Measurements from ENCODE around the gene HNF1B.

- TF ChIP-seq, protein P1, sequence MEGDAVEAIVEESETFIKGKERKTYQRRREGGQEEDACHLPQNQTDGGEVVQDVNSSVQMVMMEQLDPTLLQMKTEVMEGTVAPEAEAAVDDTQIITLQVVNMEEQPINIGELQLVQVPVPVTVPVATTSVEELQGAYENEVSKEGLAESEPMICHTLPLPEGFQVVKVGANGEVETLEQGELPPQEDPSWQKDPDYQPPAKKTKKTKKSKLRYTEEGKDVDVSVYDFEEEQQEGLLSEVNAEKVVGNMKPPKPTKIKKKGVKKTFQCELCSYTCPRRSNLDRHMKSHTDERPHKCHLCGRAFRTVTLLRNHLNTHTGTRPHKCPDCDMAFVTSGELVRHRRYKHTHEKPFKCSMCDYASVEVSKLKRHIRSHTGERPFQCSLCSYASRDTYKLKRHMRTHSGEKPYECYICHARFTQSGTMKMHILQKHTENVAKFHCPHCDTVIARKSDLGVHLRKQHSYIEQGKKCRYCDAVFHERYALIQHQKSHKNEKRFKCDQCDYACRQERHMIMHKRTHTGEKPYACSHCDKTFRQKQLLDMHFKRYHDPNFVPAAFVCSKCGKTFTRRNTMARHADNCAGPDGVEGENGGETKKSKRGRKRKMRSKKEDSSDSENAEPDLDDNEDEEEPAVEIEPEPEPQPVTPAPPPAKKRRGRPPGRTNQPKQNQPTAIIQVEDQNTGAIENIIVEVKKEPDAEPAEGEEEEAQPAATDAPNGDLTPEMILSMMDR (IDR thresholded peaks at IDR 0.05): no peak
- no peak for TF ChIP-seq POLR2A (IDR thresholded peaks at IDR 0.05)
Measured at GRCh38 chr17:37642681-37643080, 102.2 kb downstream of the HNF1B start.

Data from right lobe of liver (tissue), 4 donors.